Activated CD4-positive, alpha-beta T cell treated with anti-CD3 and anti-CD28 coated beads for 4 hours (primary cell): ENCODE data around the gene FRMD3.
"Not testable (repeated sequence)": the region's sequence is repeated elsewhere in the genome, so short reads cannot be mapped to it uniquely, and the experiment has no call there.

Experiments
- DNase-seq, 2 donors: peaks; one replicate each; pipeline ENCODE4 v3.0.0-alpha.2; 2020

Gene FRMD3

DNA sequence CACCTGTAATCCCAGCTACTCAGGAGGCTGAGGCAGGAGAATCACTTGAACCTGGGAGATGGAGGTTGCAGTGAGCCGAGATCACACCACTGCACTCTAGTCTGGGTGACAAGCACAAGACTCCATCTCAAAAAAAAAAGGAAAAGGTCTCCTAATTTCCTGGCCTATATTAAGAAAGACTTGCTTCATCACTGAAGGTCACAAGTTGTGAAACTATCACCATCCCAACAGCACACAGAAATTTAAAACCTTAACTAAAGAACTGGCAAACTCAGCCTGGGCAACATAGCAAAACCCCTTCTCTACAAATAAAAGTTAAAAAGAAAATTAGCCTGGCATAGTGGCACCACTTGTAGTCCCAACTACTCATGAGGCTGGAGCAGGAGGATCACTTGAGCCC is 17.2 kb downstream of the FRMD3 start:
- no peak for DNase-seq

DNA sequence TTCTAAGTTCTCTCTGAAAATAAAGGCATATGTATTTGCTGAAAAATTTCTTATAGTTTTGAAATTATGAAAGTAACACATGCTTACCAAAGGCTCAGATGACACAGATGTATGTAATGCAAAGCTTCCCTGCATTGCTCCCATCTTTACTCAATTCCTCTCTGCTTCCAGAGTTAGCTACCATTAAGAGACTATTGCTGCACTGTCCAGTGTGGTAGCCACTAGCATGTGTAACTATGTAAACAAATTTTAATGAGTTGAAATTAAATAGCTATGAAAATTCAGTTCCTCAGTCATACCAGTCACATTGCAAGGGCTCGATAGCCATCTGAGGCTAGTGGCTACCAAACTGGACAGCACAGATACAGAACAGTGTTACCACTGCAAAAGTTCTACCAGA is 17.9 kb downstream of the FRMD3 start:
- no peak for DNase-seq

- not testable (repeated sequence) for DNase-seq
Measured at GRCh38 chr9:83517980-83518379, 20.2 kb downstream of the FRMD3 start.

DNA sequence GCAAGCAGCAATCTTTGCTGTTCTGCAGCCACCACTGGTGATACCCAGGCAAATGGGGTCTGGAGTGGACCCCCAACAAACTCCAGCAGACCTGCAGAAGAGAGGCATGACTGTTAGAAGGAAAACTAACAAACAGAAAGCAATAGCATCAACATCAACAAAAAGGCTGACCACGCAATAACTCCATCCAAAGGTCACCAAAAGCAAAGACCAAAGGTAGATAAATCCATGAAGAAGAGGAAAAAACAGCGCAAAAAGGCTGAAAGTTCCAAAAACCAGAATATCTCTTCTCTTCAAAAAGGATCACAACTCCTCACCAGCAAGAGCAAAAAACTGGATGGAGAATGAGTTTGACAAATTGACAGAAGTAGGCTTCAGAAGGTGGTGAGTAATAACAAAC is 23.4 kb downstream of the FRMD3 start:
- DNase-seq, result no peak

DNA sequence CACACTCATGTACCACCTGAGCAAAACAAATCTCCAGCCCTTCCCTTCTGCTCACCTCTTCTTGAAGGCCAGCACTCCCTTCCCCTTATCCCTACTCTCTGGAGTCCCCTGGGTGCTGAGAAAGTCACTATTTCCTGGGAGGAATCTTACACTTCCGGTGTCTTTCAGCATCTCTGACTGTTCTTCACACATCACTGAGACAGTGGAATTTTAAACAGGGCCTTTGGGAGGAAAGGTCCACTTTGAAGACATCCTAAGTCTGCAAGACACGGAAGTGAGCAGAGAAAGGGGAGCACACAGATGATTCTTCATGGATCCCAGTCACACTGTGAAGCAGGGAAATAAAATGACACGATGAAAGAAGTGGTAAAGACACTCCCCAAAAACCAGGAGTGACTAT is 25.6 kb downstream of the FRMD3 start:
- no peak for DNase-seq

GRCh38 chr9:83511051-83511450 is 27.1 kb downstream of the FRMD3 start:
- no peak for DNase-seq

GRCh38 chr9:83509402-83509801 is 28.8 kb downstream of the FRMD3 start:
- no peak for DNase-seq

GRCh38 chr9:83508067-83508466 is 30.1 kb downstream of the FRMD3 start:
- no peak for DNase-seq

GRCh38 chr9:83505282-83505681 is 32.9 kb downstream of the FRMD3 start:
- DNase-seq, result no peak

DNA sequence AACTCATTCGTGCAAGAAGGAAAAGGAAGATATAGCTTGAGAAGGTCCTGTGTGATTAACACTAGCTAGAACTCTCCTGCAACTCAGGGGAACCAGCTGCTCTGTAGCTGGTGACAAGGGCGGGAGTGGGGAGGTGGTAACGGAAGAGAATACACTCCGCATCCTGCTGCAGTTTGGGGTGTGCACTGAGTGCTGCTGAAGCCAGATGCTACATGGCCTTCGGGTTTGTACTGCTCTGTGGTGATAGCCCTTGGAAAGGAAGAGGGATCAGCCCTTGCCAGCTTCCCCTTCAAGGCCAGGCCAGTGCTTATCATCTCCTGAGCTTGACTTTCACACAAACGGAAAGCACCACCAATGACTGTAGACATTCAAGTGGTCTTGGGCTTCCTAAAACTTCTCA is 34.3 kb downstream of the FRMD3 start:
- DNase-seq, result no peak

DNA sequence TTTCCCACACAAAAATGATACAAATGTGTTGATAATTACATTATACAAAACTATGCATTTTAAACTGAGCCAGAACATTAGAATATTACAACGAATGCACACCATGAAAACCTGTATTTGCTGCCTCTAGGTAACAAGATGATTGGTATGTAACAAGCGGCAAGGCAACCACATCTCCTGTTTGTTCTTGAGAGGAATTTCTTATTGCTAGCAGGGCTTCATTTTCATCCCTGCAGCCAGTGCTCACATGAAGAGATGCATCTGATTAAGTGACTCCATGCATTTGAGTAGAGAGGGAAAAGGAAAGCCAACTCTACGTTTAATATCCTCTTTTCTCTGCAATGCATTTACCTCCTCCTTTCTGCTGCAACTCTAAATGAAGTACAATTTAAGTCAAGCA is 36.6 kb downstream of the FRMD3 start:
- no peak for DNase-seq

DNA sequence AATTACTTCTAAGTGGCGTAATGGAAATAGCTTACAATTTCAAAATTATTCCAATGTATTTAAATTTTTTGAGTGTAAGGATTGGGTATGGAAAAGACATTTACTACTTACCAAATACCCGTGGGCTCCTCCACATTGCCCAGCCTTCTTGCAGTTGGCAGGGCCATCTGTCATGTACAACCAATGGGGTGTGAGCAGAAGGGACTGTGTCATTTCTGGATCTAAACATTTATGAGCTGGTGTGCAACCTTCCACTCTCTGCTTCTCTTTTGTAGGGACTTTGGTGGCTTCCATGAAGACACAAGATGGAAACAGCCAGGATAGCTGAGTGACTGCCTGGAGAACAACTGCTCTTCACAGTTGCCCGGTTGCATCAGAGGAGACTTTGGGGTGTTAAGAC is 40.8 kb downstream of the FRMD3 start:
- no peak for DNase-seq

- DNase-seq, result no peak
Measured at GRCh38 chr9:83491995-83492394, 46.2 kb downstream of the FRMD3 start.

- DNase-seq, result no peak
Measured at GRCh38 chr9:83491413-83491812, 46.8 kb downstream of the FRMD3 start.

DNA sequence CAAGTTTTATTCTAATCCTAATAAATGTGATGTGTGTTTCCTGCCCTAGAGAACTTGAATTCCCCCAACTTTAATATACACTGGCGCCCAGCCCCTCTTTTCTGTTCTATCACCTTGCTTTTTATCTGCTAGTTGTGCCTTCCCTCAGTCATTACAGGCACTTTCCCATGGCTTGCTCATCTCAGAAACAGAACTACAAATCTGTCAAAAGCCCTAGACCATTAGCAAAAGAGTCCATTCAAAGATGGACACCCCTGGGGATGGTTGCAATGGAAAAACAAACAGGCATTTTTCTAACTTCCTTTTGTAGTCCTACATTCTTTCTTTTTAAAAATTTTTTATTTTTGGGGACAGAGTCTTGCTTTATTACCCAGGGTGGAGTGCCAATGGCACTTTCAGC is 48.2 kb downstream of the FRMD3 start:
- no peak for DNase-seq

GRCh38 chr9:83484990-83485389 is 53.2 kb downstream of the FRMD3 start:
- no peak for DNase-seq

GRCh38 chr9:83483223-83483622 is 55.0 kb downstream of the FRMD3 start:
- no peak for DNase-seq

DNA sequence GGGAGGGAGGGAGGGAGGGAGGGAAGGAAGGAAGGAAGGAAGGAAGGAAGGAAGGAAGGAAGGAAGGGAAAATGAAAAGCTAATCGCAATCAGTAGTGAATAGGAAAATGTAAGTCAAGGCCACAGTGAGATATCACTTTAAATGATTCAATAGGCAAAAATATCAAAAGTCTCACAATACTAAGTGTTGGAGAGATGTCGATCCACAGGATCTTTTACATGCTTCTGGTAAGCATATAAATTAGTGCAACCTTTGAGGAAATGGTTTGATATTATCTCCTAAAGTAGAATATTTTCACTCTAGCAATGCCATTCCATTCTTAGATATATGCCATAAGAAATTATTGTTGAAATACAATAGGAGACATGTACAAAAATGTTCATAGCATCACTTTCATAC is 58.4 kb downstream of the FRMD3 start:
- DNase-seq, result no peak

- DNase-seq, result no peak
Measured at GRCh38 chr9:83477571-83477970, 60.6 kb downstream of the FRMD3 start.

DNA sequence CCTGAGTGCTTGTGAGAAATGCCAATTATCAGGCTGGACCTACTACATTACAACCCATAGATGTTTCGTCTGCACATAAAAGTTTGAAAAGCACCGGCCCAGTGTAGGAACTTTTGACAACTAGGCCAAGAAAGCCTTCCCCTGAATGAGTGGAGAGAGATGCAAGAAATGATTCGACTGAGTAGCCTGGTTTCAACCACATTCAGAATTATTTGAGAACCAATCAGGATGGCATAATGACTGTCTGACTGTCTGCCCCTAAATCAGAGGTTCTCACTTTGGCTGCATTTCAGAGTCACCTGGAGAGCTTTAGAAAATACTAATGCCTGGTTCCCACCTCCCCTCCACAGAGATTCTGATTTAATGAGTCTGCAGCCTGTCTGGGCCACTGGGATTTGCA is 61.1 kb downstream of the FRMD3 start:
- DNase-seq, result no peak

- no peak for DNase-seq
Measured at GRCh38 chr9:83476513-83476912, 61.7 kb downstream of the FRMD3 start.

DNA sequence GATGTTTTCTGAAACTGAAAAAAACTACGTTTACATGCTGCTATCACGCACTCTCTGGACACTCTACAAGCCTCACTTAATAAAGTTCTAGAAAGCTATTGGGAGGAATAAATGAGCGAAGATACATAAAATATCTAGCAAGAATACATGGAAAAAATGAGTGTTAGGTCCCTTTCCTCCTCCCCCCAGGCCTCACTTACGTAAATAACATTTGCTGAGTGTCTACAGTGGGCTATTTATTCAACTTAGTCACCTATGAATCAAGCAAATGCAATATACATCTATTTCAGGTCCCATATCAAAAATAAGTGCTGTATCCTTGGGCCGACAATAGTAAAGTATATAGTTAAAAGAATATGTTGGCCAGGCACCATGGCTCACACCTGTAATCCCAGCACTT is 62.5 kb downstream of the FRMD3 start:
- no peak for DNase-seq

DNA sequence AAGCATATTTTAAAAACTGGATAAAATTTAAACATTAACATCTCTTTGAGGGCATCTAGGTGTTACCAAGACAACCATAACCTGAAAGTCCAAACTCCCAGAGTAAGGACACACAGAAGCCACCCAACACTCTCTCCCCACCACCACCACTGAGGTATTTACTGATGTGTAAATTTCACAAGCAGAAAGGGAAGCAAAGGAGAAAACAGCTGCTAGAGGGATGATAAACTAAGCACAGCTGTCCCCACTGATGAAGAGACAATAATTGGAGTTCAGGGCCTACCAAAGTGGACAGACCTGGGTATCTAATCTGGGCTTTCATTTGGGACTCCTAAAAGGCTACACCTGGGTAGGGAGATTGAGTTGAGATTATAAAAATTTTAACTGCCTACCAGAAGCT is 63.6 kb downstream of the FRMD3 start:
- DNase-seq, result no peak

DNA sequence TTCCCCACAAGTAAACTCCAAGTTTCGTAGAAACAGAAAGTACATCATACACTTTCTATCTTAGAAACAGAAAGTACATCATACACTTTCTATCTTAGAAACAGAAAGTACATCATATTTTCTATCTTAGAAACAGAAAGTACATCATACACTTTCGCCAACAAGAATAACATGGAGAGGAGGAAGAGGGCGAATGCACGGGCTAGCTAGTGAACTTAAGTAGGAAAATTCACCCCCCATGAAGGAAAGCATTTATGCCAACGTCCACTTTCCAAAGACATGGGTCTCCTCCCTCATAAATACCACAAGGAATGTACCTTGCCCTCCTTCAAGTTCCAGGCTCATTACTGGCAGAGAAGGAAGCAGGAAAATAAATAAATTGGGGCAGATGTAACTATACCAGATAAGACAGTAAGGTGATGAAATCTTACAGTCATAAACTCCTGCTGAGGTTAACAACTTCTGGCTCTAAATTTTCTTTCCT is 64.7 kb downstream of the FRMD3 start:
- no peak for DNase-seq

- no peak for DNase-seq
Measured at GRCh38 chr9:83472764-83473163, 65.4 kb downstream of the FRMD3 start.

DNA sequence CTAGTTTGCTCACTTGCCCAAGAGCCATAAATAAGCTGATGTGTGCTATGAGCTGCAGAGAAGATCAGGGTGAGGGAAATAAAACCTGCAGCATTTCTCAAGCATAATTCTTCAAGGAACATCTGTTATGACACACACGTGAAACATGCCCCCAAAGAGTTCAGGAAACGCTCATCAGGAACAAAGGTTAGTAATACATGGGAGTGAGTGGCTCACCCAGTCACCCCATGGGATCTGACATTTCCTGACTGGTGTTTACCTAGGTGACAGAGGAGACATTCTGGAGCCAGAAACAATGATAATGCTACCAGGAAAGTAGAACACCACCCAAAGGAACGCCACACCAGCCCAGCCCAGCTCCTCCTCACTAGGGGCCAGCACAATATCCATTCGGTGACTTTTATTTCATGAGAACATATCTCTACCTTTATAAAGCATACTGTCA is 66.0 kb downstream of the FRMD3 start:
- no peak for DNase-seq
